CD1c-positive myeloid dendritic cell (primary cell): ENCODE measurements around the gene MRPL43.

ENCODE experiments used
- DNase-seq: peaks from one replicate; pipeline ENCODE4 v3.0.0-alpha.2; 2016; ENCODE audit errors: extremely low spot score

The MRPL43 gene

GRCh38 chr10:101003639-101004206, 16.4 kb upstream of the MRPL43 start:
- DNase-seq, result no peak

GRCh38 chr10:101002456-101002855, 15.2 kb upstream of the MRPL43 start:
- DNase-seq, result no peak

GRCh38 chr10:101001659-101002035, 14.3 kb upstream of the MRPL43 start:
- DNase-seq, result no peak

- peak; percentile 25 for DNase-seq
These were observed 13.8 kb upstream of the MRPL43 start for GRCh38 chr10:101000915-101001658.

- no peak for DNase-seq
These were observed 13.0 kb upstream of the MRPL43 start for GRCh38 chr10:101000127-101000914.

- DNase-seq, result no peak
These were observed 12.4 kb upstream of the MRPL43 start, which contains the start of gene LZTS2 for GRCh38 chr10:100999742-101000126. TSS of gene LZTS2 (plus strand) at chr10:100999808. CDS start at chr10:101002539, 2,731 bp downstream.

- DNase-seq, result peak; percentile 84
These were observed 11.9 kb upstream of the MRPL43 start for GRCh38 chr10:100998991-100999741.

- peak; percentile 64 for DNase-seq
These were observed 11.1 kb upstream of the MRPL43 start for GRCh38 chr10:100998183-100998990.

GRCh38 chr10:100997360-100998182, 10.3 kb upstream of the MRPL43 start:
- peak; percentile 84 for DNase-seq

GRCh38 chr10:100996678-100997359, 9.5 kb upstream of the MRPL43 start:
- peak; percentile 27 for DNase-seq

GRCh38 chr10:100995181-100995580, 7.9 kb upstream of the MRPL43 start:
- no peak for DNase-seq

GRCh38 chr10:100993986-100994708, 6.8 kb upstream of the MRPL43 start:
- peak; percentile 16 for DNase-seq

- DNase-seq, result no peak
These were observed 1.8 kb upstream of the MRPL43 start for GRCh38 chr10:100989088-100989487.

GRCh38 chr10:100988166-100988565, 869 bp upstream of the MRPL43 start:
- no peak for DNase-seq

GRCh38 chr10:100987685-100988049, 370 bp upstream of the MRPL43 start:
- DNase-seq, result no peak

GRCh38 chr10:100986623-100986951, 710 bp downstream of the MRPL43 start:
- no peak for DNase-seq

- DNase-seq, result no peak
These were observed 2.0 kb downstream of the MRPL43 start for GRCh38 chr10:100985336-100985735.

- no peak for DNase-seq
These were observed 2.6 kb downstream of the MRPL43 start for GRCh38 chr10:100984672-100985177.
